Measurements from ENCODE around the gene GP5. TPM values are rescaled to one million over a fixed set of nuclear protein-coding genes. Genes with fewer than 3 reads are reported as not detected.

GP5 gene
- total and polyA plus RNA-seq, 2 of the 13 experiments (the other 11 are each of a cell fraction or from before 2014, with no cell fraction given): not detected

DNA sequence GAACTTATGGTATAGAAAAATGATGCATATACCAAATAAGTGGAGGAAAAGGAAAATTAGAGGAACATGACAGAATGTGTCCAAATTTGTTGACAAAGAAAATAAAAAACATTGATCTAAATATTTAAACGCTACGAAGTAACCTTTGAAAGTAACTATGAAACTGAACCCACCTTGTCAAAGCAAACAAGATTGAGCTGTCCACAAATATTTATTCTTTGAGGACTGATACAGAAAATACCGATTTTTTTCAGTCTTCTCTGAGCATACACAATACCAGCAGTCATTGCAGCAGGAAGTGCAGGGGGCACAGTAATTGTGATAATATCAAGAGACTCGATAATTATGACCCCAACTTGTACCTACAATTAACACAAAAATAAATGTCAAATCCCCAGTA, 47.7 kb upstream of the GP5 start (continued):
- TF ChIP-seq KIAA2018 (CRISPR knock-in tag; IDR thresholded peaks at IDR 0.05; ENCODE audit: borderline replicate concordance) (no peak), ZSCAN30 (CRISPR knock-in tag; IDR thresholded peaks at IDR 0.05) (no peak), ZFP82 (CRISPR knock-in tag; IDR thresholded peaks at IDR 0.05; ENCODE audit: borderline replicate concordance) (no peak), STAG1 (CRISPR knock-in tag; IDR thresholded peaks at IDR 0.05) (no peak), ZBTB14 (CRISPR knock-in tag; IDR thresholded peaks at IDR 0.05) (no peak), ZNF431 (CRISPR knock-in tag; IDR thresholded peaks at IDR 0.05; ENCODE audit: borderline replicate concordance, low read depth) (no peak), POGK (CRISPR knock-in tag; conservative IDR thresholded peaks at IDR 0.05) (no peak), ZNF296 (CRISPR knock-in tag; conservative IDR thresholded peaks at IDR 0.05) (no peak), ZNF235 (CRISPR knock-in tag; IDR thresholded peaks at IDR 0.05; ENCODE audit: borderline replicate concordance) (no peak), ZNF274 (CRISPR knock-in tag; IDR thresholded peaks at IDR 0.05) (no peak), ZNF34 (CRISPR knock-in tag; IDR thresholded peaks at IDR 0.05; ENCODE audit: borderline replicate concordance) (no peak), U2AF1 (optimal IDR thresholded peaks at IDR 0.05; ENCODE audit: low read depth, low read length) (no peak), HOXA5 (CRISPR knock-in tag; IDR thresholded peaks at IDR 0.05) (no peak), ZBTB38 (CRISPR knock-in tag; IDR thresholded peaks at IDR 0.05) (no peak), CREM (IDR thresholded peaks at IDR 0.05) (peak; percentile 64; the same call in 1 of the 2 replicates), CREM (CRISPR knock-in tag; IDR thresholded peaks at IDR 0.05) (no peak), ZNF644 (CRISPR knock-in tag; IDR thresholded peaks at IDR 0.05; ENCODE audit: low read depth) (no peak), ZNF557 (CRISPR knock-in tag; IDR thresholded peaks at IDR 0.05) (no peak), MED13 (CRISPR knock-in tag; IDR thresholded peaks at IDR 0.05) (no peak), ZNF768 (CRISPR knock-in tag; IDR thresholded peaks at IDR 0.05) (no peak)
- TF ChIP-seq, protein P1, sequence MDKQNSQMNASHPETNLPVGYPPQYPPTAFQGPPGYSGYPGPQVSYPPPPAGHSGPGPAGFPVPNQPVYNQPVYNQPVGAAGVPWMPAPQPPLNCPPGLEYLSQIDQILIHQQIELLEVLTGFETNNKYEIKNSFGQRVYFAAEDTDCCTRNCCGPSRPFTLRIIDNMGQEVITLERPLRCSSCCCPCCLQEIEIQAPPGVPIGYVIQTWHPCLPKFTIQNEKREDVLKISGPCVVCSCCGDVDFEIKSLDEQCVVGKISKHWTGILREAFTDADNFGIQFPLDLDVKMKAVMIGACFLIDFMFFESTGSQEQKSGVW (CRISPR knock-in tag; IDR thresholded peaks at IDR 0.05; ENCODE audit: borderline replicate concordance): no peak
